Loucy (cell line): Measurements from ENCODE around the gene IFT74.

Experiments
- EZH2phosphoT487 ChIP-seq: fragments of 200-600 bp; IDR thresholded peaks from 2 replicates; pipeline ENCODE4 v1.6.1; 2018; ENCODE audit warnings: antibody characterized with exemption, mild to moderate bottlenecking, moderate library complexity, borderline replicate concordance
- TF ChIP-seq, protein P1 (sequence below): fragments of 200-600 bp; sonication (generic); conservative IDR thresholded peaks from 2 replicates; pipeline ENCODE4 v1.5.1; 2014; ENCODE audit warnings: mild to moderate bottlenecking, antibody characterized with exemption, low read length

DNA sequence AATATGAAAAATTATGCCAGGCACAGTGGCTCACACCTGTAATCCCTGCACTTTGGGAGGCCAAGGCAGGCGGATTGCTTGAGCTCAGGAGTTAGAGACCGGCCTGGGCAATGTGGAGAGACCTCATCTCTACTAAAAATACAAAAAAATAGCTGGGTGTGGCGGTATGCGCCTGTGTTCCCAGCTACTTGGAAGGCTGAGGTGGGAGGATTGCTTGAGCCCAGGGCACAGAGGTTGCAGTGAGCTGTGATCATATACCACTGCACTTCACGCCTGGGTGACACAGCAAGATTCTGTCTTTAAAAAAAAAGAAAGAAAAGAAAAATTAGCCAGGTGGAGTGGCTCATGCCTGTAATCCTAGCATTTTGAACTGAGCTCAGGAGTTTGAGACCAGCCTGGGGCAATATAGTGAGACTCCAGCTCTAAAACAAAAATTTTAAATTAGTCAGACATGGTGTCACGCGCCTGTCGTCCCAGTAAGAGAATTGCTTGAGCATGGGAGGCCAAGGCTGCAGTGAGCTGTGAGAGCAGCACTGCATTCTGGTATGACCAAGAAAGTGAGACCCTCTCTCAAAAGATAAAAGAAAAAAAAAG is 27.2 kb upstream of the IFT74 start:
- TF ChIP-seq, protein P1, sequence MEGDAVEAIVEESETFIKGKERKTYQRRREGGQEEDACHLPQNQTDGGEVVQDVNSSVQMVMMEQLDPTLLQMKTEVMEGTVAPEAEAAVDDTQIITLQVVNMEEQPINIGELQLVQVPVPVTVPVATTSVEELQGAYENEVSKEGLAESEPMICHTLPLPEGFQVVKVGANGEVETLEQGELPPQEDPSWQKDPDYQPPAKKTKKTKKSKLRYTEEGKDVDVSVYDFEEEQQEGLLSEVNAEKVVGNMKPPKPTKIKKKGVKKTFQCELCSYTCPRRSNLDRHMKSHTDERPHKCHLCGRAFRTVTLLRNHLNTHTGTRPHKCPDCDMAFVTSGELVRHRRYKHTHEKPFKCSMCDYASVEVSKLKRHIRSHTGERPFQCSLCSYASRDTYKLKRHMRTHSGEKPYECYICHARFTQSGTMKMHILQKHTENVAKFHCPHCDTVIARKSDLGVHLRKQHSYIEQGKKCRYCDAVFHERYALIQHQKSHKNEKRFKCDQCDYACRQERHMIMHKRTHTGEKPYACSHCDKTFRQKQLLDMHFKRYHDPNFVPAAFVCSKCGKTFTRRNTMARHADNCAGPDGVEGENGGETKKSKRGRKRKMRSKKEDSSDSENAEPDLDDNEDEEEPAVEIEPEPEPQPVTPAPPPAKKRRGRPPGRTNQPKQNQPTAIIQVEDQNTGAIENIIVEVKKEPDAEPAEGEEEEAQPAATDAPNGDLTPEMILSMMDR = no peak
- no peak for TF ChIP-seq EZH2phosphoT487
